Neural progenitor cell (in vitro differentiated cells): Measurements from ENCODE around the gene LIPC. TPM values are rescaled to one million over a fixed set of nuclear protein-coding genes. Genes with fewer than 3 reads are reported as not detected.

Experiments used
- DNase-seq: peaks from one replicate; pipeline ENCODE4 v3.0.0-alpha.2; 2016; ENCODE audit warnings: low spot score
- H2AFZ ChIP-seq: fragments of 200-600 bp; sonication (generic); replicated peaks from 2 replicates; pipeline ENCODE4 v1.6.1; 2016; ENCODE audit warnings: antibody characterized with exemption
- H3F3A ChIP-seq: fragments of 200-600 bp; sonication (generic); 2 replicates; pipeline ENCODE4 v1.6.1; 2016; ENCODE audit warnings: antibody characterized with exemption, low read depth
- H3K27ac ChIP-seq: fragments of 200-600 bp; sonication (generic); 2 replicates; pipeline ENCODE4 v1.5.1; 2016; ENCODE audit warnings: mild to moderate bottlenecking
- H3K27me3 ChIP-seq: fragments of 200-600 bp; sonication (generic); 2 replicates; pipeline ENCODE4 v1.6.1; 2016; ENCODE audit warnings: mild to moderate bottlenecking, moderate library complexity
- H3K36me3 ChIP-seq: fragments of 200-600 bp; sonication (generic); 2 replicates; pipeline ENCODE4 v1.5.1; 2016
- H3K4me1 ChIP-seq: fragments of 200-600 bp; sonication (generic); 2 replicates; pipeline ENCODE4 v1.6.1; 2016; ENCODE audit warnings: mixed run types
- H3K4me2 ChIP-seq: fragments of 200-600 bp; sonication (generic); 2 replicates; pipeline ENCODE4 v1.6.1; 2016
- H3K4me3 ChIP-seq: fragments of 200-600 bp; sonication (generic); 2 replicates; pipeline ENCODE4 v1.5.1; 2016
- H3K79me2 ChIP-seq: fragments of 200-600 bp; sonication (generic); 2 replicates; pipeline ENCODE4 v1.6.1; 2016; ENCODE audit warnings: low read depth
- H3K9ac ChIP-seq: fragments of 200-600 bp; sonication (generic); 2 replicates; pipeline ENCODE4 v1.6.1; 2016
- H3K9me3 ChIP-seq: fragments of 200-600 bp; sonication (generic); 2 replicates; pipeline ENCODE4 v1.5.1; 2016; ENCODE audit warnings: low read depth
- H4K20me1 ChIP-seq: fragments of 200-600 bp; sonication (generic); 2 replicates; pipeline ENCODE4 v1.6.1; 2016; ENCODE audit warnings: low read depth
- H3K27ac Mint-ChIP-seq: 3 replicates; pipeline ENCODE4 v1.8.0; 2021; ENCODE audit warnings: mixed read lengths
- H3K27me3 Mint-ChIP-seq: 2 replicates; pipeline ENCODE4 v1.8.0; 2022; ENCODE audit warnings: low read depth, mild to moderate bottlenecking, inconsistent platforms, moderate library complexity, mixed read lengths; ENCODE audit not compliant: insufficient read depth
- H3K36me3 Mint-ChIP-seq: 3 replicates; pipeline ENCODE4 v1.8.0; 2021; ENCODE audit warnings: mixed read lengths
- H3K4me1 Mint-ChIP-seq: 3 replicates; pipeline ENCODE4 v1.8.0; 2021; ENCODE audit warnings: mixed read lengths
- H3K4me3 Mint-ChIP-seq: 3 replicates; pipeline ENCODE4 v1.8.0; 2021; ENCODE audit warnings: mild to moderate bottlenecking, moderate library complexity, mixed read lengths
- H3K9me3 Mint-ChIP-seq: 3 replicates; pipeline ENCODE4 v1.8.0; 2020; ENCODE audit warnings: mixed read lengths
- CTCF ChIP-seq: fragments of 200-600 bp; sonication (generic); IDR thresholded peaks from 2 replicates; pipeline ENCODE4 v1.5.1; 2017; ENCODE audit warnings: antibody characterized with exemption, mild to moderate bottlenecking
- EZH2 ChIP-seq: fragments of 200-600 bp; sonication (generic); IDR thresholded peaks from 2 replicates; pipeline ENCODE4 v1.6.1; 2017; ENCODE audit warnings: antibody characterized with exemption, mild to moderate bottlenecking, moderate library complexity
- EZH2phosphoT487 ChIP-seq: fragments of 200-600 bp; sonication (generic); IDR thresholded peaks from 2 replicates; pipeline ENCODE4 v1.6.1; 2017; ENCODE audit warnings: antibody characterized with exemption
- total RNA-seq: library from RNA; depleted of rRNA; stranded (reverse); fragments of >200 nt; gene quantifications from 2 replicates; pipeline ENCODE4 v1.2.3, GENCODE V29; 2015; ENCODE audit warnings: low replicate concordance

LIPC gene
- total RNA-seq, 1 donor from 2014 or later: not detected

GRCh38 chr15:58467121-58467721 lies 35.4 kb downstream of the LIPC start:
- H3K27ac Mint-ChIP-seq: peak overlapping the region; percentile 60
- Histone ChIP-seq H3F3A (no peaks in the 10 kb centered on the region), H4K20me1 (no peaks in the 10 kb centered on the region), H3K4me1 (peaks cover 11% of the 10 kb centered on the region), H3K4me2 (no peak overlapping the region), H3K27me3 (no peaks in the 10 kb centered on the region), H3K4me3 (no peak overlapping the region), H3K36me3 (no peaks in the 10 kb centered on the region), H3K79me2 (no peaks in the 10 kb centered on the region), H3K9ac (no peak overlapping the region), H3K9me3 (no peaks in the 10 kb centered on the region), H2AFZ (no peak overlapping the region), H3K27ac (no peak overlapping the region)
- peaks cover 2% of the 10 kb centered on the region for H3K36me3 Mint-ChIP-seq
- peaks cover 50% of the 10 kb centered on the region for H3K4me1 Mint-ChIP-seq
- peak overlapping the region; percentile 46 for H3K4me3 Mint-ChIP-seq
- H3K9me3 Mint-ChIP-seq: peaks cover 13% of the 10 kb centered on the region
- peak; percentile 4 for DNase-seq
- peaks cover 14% of the 10 kb centered on the region for H3K27me3 Mint-ChIP-seq
- TF ChIP-seq EZH2 (no peak), EZH2phosphoT487 (no peak)

GRCh38 chr15:58467722-58468423 lies 36.1 kb downstream of the LIPC start:
- H3F3A ChIP-seq: no peaks in the 10 kb centered on the region
- no peaks in the 10 kb centered on the region for H3K79me2 ChIP-seq
- no peaks in the 10 kb centered on the region for H3K27me3 ChIP-seq
- no peak overlapping the region for H3K27ac ChIP-seq
- H3K9me3 ChIP-seq: no peaks in the 10 kb centered on the region
- peaks cover 2% of the 10 kb centered on the region for H3K36me3 Mint-ChIP-seq
- H4K20me1 ChIP-seq: no peaks in the 10 kb centered on the region
- no peak overlapping the region for H3K27ac Mint-ChIP-seq
- H3K4me1 ChIP-seq: peaks cover 15% of the 10 kb centered on the region
- no peak overlapping the region for H2AFZ ChIP-seq
- H3K9ac ChIP-seq: no peak overlapping the region
- H3K4me2 ChIP-seq: no peak overlapping the region
- H3K36me3 ChIP-seq: no peaks in the 10 kb centered on the region
- H3K4me1 Mint-ChIP-seq: peaks cover 47% of the 10 kb centered on the region
- no peak for DNase-seq
- H3K4me3 ChIP-seq: no peak overlapping the region
- H3K4me3 Mint-ChIP-seq: no peak overlapping the region
- peaks cover 14% of the 10 kb centered on the region for H3K27me3 Mint-ChIP-seq
- TF ChIP-seq EZH2 (no peak), EZH2phosphoT487 (no peak), CTCF (no peak)
- peaks cover 13% of the 10 kb centered on the region for H3K9me3 Mint-ChIP-seq

GRCh38 chr15:58469432-58470353 lies 37.9 kb downstream of the LIPC start:
- H3K27me3 ChIP-seq: no peaks in the 10 kb centered on the region
- H3K9me3 ChIP-seq: no peaks in the 10 kb centered on the region
- H3K4me1 ChIP-seq: peaks cover 21% of the 10 kb centered on the region
- peaks cover 7% of the 10 kb centered on the region for H3K27me3 Mint-ChIP-seq
- no peak for TF ChIP-seq CTCF
- TF ChIP-seq EZH2phosphoT487: no peak
- no peak for TF ChIP-seq EZH2
- H3K36me3 ChIP-seq: no peaks in the 10 kb centered on the region
- H3K9ac ChIP-seq: no peak overlapping the region
- H3K27ac Mint-ChIP-seq: no peak overlapping the region
- peaks cover 13% of the 10 kb centered on the region for H3K9me3 Mint-ChIP-seq
- H4K20me1 ChIP-seq: no peaks in the 10 kb centered on the region
- no peak overlapping the region for H3K4me2 ChIP-seq
- peaks cover 53% of the 10 kb centered on the region for H3K4me1 Mint-ChIP-seq
- no peak overlapping the region for H3K4me3 ChIP-seq
- no peaks in the 10 kb centered on the region for H3K79me2 ChIP-seq
- no peak overlapping the region for H2AFZ ChIP-seq
- no peaks in the 10 kb centered on the region for H3F3A ChIP-seq
- peaks cover 2% of the 10 kb centered on the region for H3K36me3 Mint-ChIP-seq
- peak; percentile 30 for DNase-seq
- H3K4me3 Mint-ChIP-seq: no peak overlapping the region
- no peak overlapping the region for H3K27ac ChIP-seq
